OCI-LY7 (cell line): Measurements from ENCODE around the gene TMEM126A.
"Not testable (repeated sequence)": the region's sequence is repeated elsewhere in the genome, so short reads cannot be mapped to it uniquely, and the experiment has no call there.

Source experiments
- EZH2phosphoT487 ChIP-seq: fragments of 200-600 bp; sonication (generic); IDR thresholded peaks from 2 replicates; pipeline ENCODE4 v1.6.1; 2018; ENCODE audit warnings: low read depth, borderline replicate concordance, mild to moderate bottlenecking, mixed run types, antibody characterized with exemption, low read length, moderate library complexity, mixed read lengths
- TF ChIP-seq, protein P1 (sequence below): fragments of 200-600 bp; sonication (generic); conservative IDR thresholded peaks from 2 replicates; pipeline ENCODE4 v1.5.1; 2014; ENCODE audit warnings: mild to moderate bottlenecking, antibody characterized with exemption, low read length, moderate library complexity, mixed read lengths

DNA sequence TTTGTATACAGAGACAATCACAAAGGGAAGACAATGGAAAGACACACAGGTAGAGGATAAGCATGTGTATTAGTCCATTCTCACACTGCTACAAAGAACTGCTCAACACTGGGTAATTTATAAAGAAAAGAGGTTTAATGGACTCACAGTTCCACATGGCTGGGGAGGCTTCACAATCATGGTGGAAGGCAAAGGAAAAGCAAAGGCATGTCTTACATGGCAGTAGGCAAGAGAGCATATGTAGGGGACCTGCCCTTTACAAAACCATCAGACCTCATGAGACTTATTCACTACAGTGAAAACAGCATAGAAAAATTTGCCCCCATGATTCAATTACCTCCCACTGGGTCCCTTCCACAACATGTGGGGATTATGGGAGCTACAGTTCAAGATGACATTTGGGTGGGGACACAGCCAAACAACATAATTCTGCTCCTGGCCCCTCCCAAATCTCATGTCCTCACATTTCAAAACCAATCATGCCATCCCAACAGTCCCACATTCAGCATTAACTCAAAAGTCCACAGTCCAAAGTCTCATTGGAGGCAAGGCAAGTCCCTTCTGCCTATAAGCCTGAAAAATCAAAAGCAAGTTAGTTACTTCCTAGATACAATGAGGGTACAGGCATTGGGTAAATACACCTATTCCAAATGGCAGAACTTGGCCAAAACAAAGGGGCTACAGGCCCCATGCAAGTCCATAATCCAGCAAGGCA lies 23.3 kb downstream of the TMEM126A start:
- TF ChIP-seq EZH2phosphoT487 = not testable (repeated sequence)
- TF ChIP-seq, protein P1, sequence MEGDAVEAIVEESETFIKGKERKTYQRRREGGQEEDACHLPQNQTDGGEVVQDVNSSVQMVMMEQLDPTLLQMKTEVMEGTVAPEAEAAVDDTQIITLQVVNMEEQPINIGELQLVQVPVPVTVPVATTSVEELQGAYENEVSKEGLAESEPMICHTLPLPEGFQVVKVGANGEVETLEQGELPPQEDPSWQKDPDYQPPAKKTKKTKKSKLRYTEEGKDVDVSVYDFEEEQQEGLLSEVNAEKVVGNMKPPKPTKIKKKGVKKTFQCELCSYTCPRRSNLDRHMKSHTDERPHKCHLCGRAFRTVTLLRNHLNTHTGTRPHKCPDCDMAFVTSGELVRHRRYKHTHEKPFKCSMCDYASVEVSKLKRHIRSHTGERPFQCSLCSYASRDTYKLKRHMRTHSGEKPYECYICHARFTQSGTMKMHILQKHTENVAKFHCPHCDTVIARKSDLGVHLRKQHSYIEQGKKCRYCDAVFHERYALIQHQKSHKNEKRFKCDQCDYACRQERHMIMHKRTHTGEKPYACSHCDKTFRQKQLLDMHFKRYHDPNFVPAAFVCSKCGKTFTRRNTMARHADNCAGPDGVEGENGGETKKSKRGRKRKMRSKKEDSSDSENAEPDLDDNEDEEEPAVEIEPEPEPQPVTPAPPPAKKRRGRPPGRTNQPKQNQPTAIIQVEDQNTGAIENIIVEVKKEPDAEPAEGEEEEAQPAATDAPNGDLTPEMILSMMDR = not testable (repeated sequence)
